Tracheal epithelial cell (primary cell): ENCODE results near the gene STMN1. TPM values are rescaled to one million over a fixed set of nuclear protein-coding genes. Genes with fewer than 3 reads are reported as not detected.

Experiments
- total RNA-seq: library from RNA; depleted of rRNA; stranded (reverse); fragments of >200 nt; gene quantifications from 2 replicates; pipeline ENCODE4 v1.2.1, GENCODE V29; 2014

Gene STMN1
- total RNA-seq, result 15.8 and 41.7 TPM in 2 replicates

DNA sequence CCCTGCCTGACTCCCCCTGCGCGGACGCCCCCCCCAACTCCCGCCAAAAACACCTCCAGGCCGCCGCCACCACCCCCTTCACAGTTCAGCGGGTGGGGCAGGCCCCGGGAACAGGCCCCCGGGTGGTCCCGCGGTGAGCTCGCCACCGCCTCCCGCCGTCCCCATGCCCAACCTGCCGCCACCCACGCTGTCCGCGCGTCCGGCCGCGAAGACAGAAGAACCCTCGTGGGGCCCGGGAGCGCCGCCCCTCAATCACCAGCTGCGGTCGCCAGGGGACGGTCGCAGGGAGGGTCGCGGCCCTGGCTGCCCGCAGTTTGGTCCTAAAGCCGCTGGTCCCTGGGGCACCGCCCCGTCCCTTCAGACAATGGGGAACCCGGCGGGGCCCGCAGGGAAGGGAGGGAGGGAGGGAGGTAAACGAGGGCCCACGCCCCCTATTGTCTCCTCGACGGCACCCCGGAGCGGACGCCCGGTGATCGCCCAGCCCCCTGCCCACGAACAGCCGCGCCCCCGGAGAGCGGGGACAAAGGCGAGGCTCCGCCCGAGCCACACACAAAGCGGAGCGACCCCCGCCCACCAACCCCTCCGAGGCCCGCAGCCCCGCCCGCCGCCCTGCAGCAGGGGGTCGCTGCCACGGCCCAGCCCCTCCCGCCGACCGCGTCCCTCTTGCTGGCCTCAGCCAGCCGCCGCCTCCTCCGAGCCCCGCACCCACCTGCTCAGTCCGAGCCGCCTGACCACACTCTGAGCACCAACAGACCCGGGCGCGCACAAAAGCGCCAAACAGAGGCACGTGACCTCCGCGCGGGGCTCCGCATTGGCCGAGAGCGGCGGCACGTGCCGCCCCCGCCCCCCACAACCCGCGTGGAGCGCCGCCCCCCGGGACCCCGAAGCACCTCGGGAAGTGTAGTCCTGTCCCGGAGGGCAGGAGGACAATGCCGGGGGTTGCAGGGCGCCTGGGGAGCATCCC is at the start of gene STMN1:
Gene STMN1 (minus strand): TSS at position 740 of the 964 bp plus-strand sequence. CDS start 1,743 bp downstream, outside the sequence.

GRCh38 chr1:25875154-25875855 is 30.9 kb downstream of the STMN1 start, which contains the start of gene PAQR7:
PAQR7 (minus strand) TSS chr1:25875708; CDS start chr1:25863839, 11,869 bp downstream.

DNA sequence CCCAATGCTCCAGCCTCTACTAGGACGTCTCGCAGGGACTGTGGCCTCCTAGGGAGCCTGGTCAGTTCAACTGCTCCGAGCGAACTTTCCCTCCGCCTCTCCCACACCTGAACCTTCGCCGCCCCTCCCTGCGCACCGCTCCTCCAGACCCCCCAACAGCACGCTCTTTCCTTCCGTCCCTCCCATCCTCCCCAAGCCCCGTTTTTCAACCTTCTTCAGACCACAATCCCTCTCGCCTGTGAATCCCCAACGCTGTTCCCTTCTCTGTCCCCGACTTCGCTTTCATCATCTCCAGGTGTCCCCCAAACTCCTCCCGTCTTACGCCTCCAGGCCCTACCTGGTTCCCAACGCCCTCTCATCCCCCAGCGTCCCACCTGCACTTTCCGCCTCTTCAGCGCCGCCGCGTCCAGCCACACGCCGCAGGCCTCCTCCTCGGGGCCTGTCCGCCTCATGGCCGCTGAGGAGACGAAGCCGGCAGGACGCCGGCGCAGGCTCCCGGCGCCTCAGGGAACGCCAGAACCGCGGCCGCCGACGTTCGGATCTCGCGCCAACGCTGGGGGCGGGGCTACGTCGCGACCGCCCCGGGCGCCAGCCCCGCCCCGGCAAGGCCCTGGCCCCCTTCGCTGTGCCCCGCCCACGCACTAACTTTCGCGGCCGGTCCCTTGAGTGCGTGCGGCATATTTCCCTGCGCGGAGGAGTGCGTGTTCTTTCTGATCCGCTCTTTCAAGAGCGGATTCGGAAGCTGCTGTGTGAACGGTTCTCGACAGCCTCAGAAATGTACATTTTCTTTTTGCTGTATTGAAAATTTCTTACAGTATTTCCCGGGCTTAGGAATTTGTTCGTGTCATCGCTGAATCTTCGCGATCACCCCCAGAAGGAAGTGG is 47.1 kb downstream of the STMN1 start, which contains the start of gene AUNIP:
Gene AUNIP (minus strand): TSS at position 552 of the 884 bp plus-strand sequence. CDS start 100 bp downstream, at position 452.

Other genes with a start within 250 kb of the STMN1 start
- gene SELENON, start 106.2 kb downstream of the STMN1 start, total RNA-seq, result 9.2 and 11.9 TPM in 2 replicates
- gene MTFR1L, start 86.5 kb downstream of the STMN1 start, total RNA-seq, result 19.5 and 24.3 TPM in 2 replicates
- gene AUNIP, start 47.0 kb downstream of the STMN1 start, total RNA-seq, result 2.2 and 2.8 TPM in 2 replicates
- 12.3 and 19.6 TPM in 2 replicates for gene PAQR7, start 30.7 kb downstream of the STMN1 start, total RNA-seq
- 14.2 and 17.9 TPM in 2 replicates for gene PAFAH2, start 91.6 kb upstream of the STMN1 start, total RNA-seq
- gene EXTL1, start 115.4 kb upstream of the STMN1 start, total RNA-seq, result under 0.01 TPM in 1 of 2 replicates, not detected in the other
- 0.48 TPM in 1 of 2 replicates, not detected in the other for gene SLC30A2, start 139.7 kb upstream of the STMN1 start, total RNA-seq
- gene TRIM63, start 161.2 kb upstream of the STMN1 start, total RNA-seq, result not detected in 2 replicates
- gene PDIK1L, start 205.4 kb upstream of the STMN1 start, total RNA-seq, result 3.6 and 7.9 TPM in 2 replicates